ENCODE data around the gene ARRB1. TPM values are rescaled to one million over a fixed set of nuclear protein-coding genes. Genes with fewer than 3 reads are reported as not detected.

Gene ARRB1
- total RNA-seq, 2 donors from 2014 or later: 27.1 to 30.6 TPM

GRCh38 chr11:75317446-75318122 lies 33.9 kb downstream of the ARRB1 start:
- ATAC-seq (ENCODE audit: insufficient number of reproducible peaks, low FRiP score, low read depth) (no peak), DNase-seq (ENCODE audit: low spot score) (no peak)
- TF ChIP-seq, protein P1, sequence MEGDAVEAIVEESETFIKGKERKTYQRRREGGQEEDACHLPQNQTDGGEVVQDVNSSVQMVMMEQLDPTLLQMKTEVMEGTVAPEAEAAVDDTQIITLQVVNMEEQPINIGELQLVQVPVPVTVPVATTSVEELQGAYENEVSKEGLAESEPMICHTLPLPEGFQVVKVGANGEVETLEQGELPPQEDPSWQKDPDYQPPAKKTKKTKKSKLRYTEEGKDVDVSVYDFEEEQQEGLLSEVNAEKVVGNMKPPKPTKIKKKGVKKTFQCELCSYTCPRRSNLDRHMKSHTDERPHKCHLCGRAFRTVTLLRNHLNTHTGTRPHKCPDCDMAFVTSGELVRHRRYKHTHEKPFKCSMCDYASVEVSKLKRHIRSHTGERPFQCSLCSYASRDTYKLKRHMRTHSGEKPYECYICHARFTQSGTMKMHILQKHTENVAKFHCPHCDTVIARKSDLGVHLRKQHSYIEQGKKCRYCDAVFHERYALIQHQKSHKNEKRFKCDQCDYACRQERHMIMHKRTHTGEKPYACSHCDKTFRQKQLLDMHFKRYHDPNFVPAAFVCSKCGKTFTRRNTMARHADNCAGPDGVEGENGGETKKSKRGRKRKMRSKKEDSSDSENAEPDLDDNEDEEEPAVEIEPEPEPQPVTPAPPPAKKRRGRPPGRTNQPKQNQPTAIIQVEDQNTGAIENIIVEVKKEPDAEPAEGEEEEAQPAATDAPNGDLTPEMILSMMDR (IDR thresholded peaks at IDR 0.05): no peak
- Histone ChIP-seq H3K27me3 (replicated peaks; ENCODE audit: insufficient read depth) (no peaks in the 10 kb centered on the region), H3K4me3 (no peak overlapping the region), H3K9me3 (no peaks in the 10 kb centered on the region), H3K27ac (no peak overlapping the region), H3K36me3 (no peaks in the 10 kb centered on the region), H3K4me1 (ENCODE audit: control insufficient read depth in 1 of 2, low read depth in 2 of 2) (peaks cover 0 to 3% of the 10 kb centered on the region in 2 donors)

DNA sequence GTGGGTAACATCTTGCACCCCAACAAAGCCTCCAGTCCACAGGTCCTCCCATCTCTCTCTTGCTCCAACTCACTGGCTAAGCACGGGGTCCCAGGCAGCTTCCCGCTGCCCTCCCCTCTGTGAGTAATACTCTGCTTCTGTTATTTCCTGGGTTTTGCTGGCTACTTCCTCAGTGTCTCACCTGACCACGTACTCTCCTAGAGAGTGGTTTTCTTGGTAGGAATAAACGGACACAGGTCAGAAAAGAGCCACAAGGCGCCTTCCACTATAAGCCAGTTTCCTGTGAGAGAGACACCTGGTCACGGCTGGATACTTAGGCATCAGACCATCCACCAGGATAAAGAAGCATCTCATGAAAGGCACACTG lies 36.0 kb downstream of the ARRB1 start:
- Histone ChIP-seq H3K4me1 (ENCODE audit: control insufficient read depth in 1 of 2, low read depth in 2 of 2) (peaks cover 0 to 3% of the 10 kb centered on the region in 2 donors), H3K27me3 (replicated peaks; ENCODE audit: insufficient read depth) (no peaks in the 10 kb centered on the region), H3K4me3 (no peak overlapping the region), H3K36me3 (no peaks in the 10 kb centered on the region), H3K9me3 (no peaks in the 10 kb centered on the region), H3K27ac (no peak overlapping the region)
- DNase-seq (ENCODE audit: low spot score) (no peak), ATAC-seq (ENCODE audit: insufficient number of reproducible peaks, low FRiP score, low read depth) (no peak)
- TF ChIP-seq, protein P1 (IDR thresholded peaks at IDR 0.05): no peak

- peaks cover 0 to 3% of the 10 kb centered on the region in 2 donors for H3K4me1 ChIP-seq (ENCODE audit: control insufficient read depth in 1 of 2, low read depth in 2 of 2)
- no peaks in the 10 kb centered on the region for H3K36me3 ChIP-seq
- H3K27ac ChIP-seq: no peak overlapping the region
- TF ChIP-seq, protein P1 (IDR thresholded peaks at IDR 0.05): no peak
- H3K9me3 ChIP-seq: no peaks in the 10 kb centered on the region
- ATAC-seq (ENCODE audit: insufficient number of reproducible peaks, low FRiP score, low read depth) (no peak), DNase-seq (ENCODE audit: low spot score) (no peak)
- no peaks in the 10 kb centered on the region for H3K27me3 ChIP-seq (replicated peaks; ENCODE audit: insufficient read depth)
- H3K4me3 ChIP-seq: no peak overlapping the region
Observed at GRCh38 chr11:75314771-75315438, 36.6 kb downstream of the ARRB1 start.

DNA sequence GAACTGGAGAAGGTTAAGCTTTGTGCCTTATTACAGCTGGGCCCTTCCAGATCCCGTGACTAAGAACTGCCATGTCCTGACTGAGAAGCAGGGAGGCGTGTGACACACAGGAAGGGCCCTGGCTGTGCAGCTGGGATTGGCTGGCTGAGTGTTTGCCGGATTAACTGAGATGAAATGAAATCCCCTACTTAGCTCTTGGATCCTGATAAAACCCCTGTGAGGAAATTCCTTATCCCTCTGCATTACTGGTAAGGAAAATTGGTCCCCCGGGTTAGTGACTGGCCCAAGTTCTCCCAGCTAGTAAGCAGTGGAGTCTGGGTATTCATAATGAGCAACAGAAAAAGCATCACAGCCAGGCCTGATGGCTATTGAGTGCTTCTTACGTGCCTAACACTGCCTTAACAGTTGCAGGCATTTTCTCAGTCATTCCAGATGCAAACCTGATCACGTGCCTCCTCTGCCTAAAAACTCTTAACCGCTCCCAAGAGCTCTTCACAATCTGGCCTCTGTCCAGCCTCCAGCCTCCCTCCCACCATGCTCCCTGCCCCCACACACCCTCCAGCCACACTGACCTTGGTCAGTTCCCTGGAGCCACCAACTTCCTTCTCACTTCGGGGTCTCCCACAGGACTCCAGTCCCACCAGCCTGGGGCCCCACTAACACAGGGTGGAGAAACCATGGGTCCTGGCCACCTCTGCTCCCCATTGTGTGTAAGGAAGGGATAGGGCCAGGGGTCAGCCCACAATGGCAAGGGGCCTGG lies 37.8 kb downstream of the ARRB1 start:
- ATAC-seq (ENCODE audit: insufficient number of reproducible peaks, low FRiP score, low read depth) (no peak), DNase-seq (ENCODE audit: low spot score) (no peak)
- no peaks in the 10 kb centered on the region for H3K36me3 ChIP-seq
- no peaks in the 10 kb centered on the region for H3K9me3 ChIP-seq
- peaks cover 0 to 3% of the 10 kb centered on the region in 2 donors for H3K4me1 ChIP-seq (ENCODE audit: control insufficient read depth in 1 of 2, low read depth in 2 of 2)
- TF ChIP-seq, protein P1 (IDR thresholded peaks at IDR 0.05): no peak
- H3K27me3 ChIP-seq (replicated peaks; ENCODE audit: insufficient read depth): no peaks in the 10 kb centered on the region
- no peak overlapping the region for H3K4me3 ChIP-seq
- peak overlapping the region in 1 of 2 donors; percentile 33 for H3K27ac ChIP-seq

DNA sequence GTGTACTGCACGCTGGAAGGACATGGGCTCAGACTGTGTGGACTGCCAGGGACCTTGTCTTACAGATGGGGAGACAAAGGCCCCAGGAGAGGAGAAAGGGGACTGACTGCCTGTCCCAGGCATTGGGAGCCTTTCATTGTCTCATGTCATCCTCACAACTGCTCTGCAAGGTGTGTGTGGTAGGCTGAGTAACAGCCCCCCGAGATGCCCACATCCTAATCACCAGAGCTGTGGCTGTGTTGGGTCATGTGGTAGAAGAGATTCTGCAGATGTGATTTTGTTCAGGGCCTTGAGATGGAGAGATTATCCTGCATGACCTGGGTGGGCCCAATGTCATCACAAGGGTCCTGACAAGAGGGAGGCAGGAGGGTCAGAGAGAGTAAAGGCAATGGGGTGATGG lies 39.1 kb downstream of the ARRB1 start:
- Histone ChIP-seq H3K4me3 (no peak overlapping the region), H3K9me3 (no peaks in the 10 kb centered on the region), H3K27me3 (replicated peaks; ENCODE audit: insufficient read depth) (no peaks in the 10 kb centered on the region), H3K36me3 (no peaks in the 10 kb centered on the region), H3K27ac (peak overlapping the region in 1 of 2 donors; percentile 63), H3K4me1 (ENCODE audit: control insufficient read depth in 1 of 2, low read depth in 2 of 2) (peaks cover 0 to 3% of the 10 kb centered on the region in 2 donors)
- DNase-seq (ENCODE audit: low spot score) (no peak), ATAC-seq (ENCODE audit: insufficient number of reproducible peaks, low FRiP score, low read depth) (no peak)
- TF ChIP-seq, protein P1 (IDR thresholded peaks at IDR 0.05): no peak
